ENCODE results near the gene FAHD1. TPM values are rescaled to one million over a fixed set of nuclear protein-coding genes. Genes with fewer than 3 reads are reported as not detected.
"Not testable (repeated sequence)": the region's sequence is repeated elsewhere in the genome, so short reads cannot be mapped to it uniquely, and the experiment has no call there.

FAHD1 gene
- total RNA-seq, 1 donor from 2014 or later = 81.7 TPM

DNA sequence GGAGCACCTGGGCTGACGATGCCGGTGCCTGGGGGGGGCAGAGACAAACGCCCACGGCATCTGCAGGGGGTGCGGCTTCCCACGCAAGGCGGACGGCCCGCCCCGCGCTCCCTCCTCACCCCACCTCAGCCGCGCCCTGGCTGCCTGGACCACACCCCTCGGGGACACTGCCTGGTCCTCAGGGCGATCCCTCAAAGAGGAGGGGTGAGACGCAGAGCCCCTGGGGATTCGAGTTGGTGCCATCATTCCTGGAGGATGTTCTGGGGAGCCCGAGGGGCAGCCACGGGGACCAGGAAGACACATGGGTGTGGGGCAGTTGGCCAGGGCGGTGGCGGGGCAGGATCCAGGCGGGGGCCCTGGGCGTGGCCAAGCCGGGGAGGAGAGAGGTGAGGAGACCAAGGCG lies 37.4 kb upstream of the FAHD1 start:
- DNase-seq (ENCODE audit: low read depth in 2 of 2) = no peak

DNA sequence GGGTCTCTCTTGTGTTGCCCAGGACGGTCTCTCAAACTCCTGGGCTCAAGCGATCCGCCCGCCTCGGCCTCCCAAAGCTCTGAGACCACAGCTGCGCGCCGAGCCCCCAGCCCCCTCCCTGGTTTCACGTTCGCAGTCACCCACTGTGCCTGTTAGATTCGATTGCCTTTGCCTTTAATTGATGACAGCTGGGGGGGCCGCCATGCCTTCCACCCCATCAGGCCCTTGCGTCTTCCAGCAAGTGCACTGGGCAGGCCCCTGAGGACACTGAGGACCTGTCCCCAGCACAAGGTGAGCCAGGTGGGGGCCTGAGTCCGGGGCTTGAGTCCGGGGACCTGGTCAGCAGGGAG lies 36.8 kb upstream of the FAHD1 start:
- no peak for DNase-seq (ENCODE audit: low read depth in 2 of 2)

DNA sequence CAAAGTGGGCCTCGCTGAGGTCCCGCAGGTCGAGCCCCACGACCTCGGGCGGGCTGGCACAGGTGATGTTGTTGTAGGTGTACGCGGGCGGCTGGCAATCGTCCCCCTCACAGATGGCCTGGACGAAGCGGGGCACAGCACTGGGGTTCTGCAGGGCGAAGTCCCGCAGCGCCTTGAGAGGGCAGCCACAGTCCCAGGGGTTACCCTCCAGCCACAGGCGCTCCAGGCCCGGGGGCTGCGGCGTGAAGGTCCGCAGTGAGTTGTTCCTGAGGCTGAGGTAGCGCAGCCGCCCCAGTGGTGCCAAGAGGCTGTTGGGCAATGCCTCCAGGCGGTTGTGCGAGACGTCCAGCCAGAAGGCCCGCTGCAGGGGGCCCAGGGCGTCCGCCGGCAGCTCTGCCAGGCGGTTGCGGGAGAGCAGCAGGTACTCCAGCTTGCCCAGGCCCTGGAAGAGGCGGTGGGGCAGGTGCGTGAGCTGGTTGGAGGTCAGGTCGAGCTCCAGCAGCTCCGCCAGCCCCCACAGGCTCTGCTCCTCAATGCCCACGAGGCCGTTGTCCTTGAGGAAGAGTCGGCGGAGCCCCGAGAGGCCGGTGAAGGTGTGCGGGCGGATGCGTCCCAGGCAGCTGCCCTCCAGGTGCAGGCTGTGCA lies 36.3 kb upstream of the FAHD1 start:
- no peak for DNase-seq (ENCODE audit: low read depth in 2 of 2)

DNA sequence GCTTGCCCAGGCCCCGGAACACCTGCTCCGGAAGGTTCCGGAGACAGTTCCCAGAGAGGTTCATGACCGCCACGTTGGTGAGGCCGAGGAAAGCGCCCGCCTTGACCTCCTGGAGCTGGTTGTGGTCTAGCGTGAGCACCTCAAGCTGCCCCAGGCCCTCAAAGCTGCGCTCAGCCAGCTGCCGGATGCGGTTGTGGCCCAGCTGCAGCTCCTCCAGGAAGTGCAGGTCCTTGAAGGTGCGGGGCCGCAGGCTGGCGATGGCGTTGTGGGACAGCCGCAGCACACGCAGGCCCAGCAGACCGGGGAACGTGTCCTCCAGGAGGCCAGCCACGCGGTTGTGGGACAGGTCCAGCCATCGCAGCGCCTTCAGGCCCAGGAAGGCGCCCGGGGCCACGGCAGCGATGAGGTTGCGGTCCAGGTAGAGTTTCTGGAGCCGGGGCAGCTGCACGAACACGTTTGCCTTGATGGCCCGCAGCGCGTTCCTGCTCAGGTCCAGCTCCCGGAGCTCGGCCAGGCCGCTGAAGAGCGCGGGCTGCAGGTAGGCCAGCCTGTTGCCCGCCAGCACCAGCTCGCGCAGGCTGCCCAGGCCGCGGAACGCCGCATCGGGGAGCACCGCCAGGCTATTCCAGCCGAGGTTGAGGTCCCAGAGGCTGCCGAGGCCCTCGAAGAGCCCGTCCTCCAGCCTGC lies 35.6 kb upstream of the FAHD1 start:
- DNase-seq (ENCODE audit: low read depth in 2 of 2) = no peak

DNA sequence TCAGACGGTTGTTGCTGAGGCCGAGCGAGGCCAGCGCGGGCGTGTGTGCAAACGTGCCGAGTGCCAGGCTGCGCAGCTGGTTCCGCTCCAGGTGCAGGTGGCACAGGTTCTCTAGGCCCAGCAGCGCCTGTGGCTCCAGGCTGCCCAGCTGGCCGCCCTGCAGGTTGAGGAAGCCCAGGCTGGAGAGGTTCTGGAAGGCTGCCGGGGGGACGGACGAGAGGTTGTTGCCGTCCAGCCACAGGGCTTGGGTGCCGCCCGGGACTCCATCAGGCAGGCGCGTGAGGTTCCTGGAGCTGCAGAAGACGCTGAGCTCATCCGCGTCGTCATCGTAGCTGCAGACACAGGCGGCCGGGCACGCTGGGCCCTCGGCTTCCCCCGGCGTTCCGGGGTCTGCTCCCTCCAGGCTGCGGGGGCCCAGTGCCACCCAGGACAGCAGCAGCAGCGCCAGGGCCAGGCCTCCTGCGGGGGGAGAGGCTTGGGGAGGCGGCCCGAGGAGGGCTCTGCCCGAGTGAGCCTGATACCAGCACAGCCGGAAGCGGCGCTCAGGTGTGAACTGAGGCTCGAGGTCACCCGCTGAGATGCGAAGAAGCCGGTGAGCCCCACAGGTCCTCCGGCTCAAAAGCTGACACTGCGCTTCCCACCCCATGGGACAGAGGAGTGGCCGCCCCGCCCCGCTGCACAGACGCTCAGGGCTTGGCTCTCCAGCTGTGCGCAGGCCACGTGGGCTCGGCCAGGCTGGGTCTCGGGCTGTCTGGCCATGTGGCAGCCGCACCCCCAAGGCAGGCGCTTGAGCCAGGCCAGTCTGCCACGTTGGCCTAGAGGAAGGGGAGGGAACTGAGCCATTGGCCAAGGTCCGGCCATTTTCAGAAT lies 34.8 kb upstream of the FAHD1 start:
- no peak for DNase-seq (ENCODE audit: low read depth in 2 of 2)

DNA sequence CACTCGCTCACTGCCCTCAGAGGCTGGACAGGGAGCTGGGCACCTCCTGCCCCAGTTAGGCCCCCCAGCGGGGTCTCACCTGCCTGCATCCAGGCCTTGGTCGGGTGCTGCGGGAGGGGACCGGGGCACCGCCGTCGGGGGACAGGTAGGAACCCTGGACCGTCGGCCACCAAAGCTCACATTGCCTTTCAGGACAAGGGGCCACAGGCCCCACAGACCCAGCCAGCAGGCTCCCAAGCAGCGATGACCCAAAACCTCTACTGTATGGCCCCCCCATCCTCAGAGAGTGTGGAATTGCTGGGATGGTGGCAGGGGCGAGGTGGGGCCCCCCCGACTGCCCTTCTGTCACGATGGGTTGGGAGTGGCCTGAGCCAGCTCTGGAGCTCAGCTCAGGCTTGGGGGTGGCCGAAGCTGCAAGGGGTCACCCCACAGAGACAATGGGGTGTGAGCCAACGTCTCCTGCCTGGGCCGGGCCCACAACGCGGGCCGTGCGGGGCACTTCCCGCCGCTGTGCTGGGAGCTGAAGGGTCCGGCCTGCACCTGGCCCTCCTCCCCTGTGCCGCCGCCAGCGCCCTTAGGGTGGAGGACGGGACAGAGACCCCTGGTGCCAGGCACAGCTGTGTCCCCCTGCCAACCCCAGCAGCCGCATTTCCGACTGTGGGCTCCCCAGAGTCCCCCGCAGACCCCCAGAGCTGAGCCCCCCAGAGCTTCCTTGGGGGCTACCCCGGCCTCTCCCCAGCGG lies 34.0 kb upstream of the FAHD1 start:
- DNase-seq (ENCODE audit: low read depth in 2 of 2) = no peak

DNA sequence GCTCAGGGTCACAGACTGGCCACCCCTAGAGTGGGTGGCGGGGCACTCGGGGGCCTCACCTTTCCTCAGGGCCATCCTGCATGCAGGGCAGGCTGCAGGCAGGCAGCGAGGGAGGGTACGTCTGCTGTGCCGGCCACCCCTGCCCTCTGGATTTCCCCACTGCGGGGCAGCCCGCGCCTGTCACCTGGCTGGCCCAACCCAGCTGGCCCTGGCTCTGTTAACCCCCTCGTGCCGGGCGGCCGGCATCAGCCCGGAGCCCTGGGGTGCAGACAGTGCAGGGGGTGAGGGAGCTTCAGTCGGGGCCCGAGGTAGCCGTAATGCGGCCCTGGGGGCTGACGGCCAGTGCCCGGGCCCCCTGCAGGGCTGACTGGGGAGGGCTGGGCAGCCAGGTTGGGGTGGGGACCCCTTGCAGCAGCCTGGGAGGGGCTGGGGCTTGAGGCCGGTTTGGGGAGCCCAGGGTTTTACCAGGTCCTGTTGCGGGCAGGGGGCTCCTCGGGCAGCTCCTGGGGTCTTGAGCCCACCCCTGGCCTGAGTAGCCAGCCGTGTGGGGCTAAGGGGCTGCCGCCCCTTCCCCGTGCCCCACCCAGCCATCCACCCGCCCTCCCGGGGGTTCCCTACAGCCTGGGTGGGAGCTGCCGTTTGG lies 33.3 kb upstream of the FAHD1 start, which contains the start of gene IGFALS:
Gene IGFALS (minus strand): TSS at position 128 of the 643 bp plus-strand sequence. CDS start 53 bp downstream, at position 75.
- no peak for DNase-seq (ENCODE audit: low read depth in 2 of 2)

DNA sequence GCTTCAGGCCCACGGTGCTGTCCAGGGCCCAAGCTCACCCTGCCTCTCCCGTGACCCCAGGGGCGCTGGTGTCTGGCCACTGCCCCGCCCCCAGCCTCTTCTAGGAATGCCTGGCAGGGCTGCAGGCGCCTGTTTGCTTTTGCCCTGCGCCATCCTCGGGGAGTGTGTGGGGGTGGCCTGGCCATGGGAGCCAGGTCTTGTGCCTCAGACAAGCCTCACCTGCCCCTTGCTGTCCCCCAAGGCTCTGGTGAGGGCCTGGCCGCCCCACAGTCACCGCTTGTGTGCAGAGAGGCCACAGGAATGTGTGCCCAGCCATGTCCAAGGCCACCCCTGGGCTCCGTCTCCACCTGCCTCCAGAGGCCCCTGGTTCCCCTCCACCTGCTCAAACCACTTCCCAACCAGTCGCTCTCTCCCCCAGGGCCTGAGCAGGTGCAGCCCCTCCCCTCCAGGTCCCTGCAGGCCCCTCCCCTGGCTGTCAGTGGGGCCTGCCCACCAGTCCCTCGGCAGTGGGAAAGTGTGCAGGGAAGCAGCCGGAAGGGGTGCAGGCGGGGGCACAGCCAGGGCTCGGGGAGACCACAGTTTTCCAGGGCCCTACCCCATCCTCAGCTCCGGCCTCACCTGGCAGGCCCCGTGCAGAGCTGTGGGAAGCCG lies 32.7 kb upstream of the FAHD1 start:
- no peak for DNase-seq (ENCODE audit: low read depth in 2 of 2)

DNA sequence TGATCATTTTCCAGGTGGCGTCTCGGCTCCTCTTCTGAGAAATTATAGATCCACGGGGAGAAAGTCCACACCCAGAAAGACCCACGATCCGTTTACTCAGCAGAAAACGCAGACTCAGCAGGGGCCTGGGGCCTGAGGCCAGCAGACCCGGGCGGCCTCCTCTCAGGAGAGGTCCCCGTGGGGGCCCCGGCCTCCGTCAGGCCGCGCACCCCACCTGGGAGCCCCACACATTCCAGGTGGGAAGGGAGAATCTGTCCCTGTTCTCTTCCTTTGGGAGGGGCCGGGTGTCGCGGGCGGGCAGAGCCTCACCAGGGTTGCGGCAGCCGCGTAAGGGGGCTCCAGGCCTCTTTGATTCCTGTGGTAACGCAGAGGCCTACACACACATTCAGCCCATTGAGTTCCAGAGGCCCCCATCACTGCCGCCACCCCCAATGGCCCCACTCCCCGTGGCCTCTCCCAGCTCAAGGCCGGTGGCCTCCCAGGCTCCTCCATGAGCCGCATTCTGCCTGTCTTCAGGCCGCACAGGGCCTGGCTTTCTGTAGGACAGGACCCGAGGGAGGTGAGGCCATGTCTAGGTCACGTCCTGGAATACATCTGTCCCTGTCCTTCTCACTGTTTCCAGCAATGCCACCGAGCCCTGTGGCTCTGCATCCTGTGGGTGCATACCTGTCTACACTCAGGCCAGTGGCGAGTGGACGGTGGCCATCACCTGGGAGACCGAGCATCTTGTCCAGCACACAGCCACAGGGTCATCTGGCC lies 31.9 kb upstream of the FAHD1 start:
- no peak for DNase-seq (ENCODE audit: low read depth in 2 of 2)

DNA sequence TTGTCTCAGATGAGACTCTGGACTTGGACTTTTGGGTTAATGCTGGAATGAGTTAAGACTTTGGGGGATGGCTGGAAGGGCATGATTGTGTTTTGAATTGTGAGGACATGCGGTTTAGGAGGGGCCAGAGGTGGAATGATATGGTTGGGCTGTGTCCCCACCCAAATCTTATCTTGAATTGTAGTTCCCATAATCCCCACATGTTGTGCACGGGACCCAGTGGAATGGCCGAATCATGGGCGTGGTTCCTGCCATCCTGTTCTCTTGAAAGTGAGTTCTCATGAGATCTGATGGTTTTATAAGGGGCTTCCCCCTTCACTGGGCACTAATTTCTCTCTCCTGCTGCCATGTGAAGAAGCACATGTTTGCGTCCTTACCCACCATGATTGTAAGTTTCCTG lies 27.7 kb upstream of the FAHD1 start:
- DNase-seq (ENCODE audit: low read depth in 2 of 2) = not testable (repeated sequence)

DNA sequence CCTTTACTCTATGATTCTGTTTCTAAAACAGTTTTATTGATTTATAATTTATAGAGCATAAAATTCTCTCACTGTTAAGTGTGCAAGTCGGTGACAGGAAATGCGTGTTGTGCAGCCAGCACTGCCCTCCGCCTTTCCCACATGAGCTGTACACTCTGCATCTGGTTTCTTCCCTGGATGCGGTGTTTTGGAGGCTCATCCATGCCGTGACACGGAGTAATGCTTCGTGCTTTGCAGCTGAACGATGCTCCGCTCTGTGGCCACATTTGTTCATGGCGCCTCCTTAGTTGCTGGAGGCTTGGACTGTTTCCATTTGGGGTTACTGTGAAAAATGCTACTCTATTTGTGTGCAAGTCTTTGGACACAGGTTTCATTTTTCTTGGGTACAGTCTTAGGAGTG lies 26.3 kb upstream of the FAHD1 start:
- DNase-seq (ENCODE audit: low read depth in 2 of 2) = no peak

DNA sequence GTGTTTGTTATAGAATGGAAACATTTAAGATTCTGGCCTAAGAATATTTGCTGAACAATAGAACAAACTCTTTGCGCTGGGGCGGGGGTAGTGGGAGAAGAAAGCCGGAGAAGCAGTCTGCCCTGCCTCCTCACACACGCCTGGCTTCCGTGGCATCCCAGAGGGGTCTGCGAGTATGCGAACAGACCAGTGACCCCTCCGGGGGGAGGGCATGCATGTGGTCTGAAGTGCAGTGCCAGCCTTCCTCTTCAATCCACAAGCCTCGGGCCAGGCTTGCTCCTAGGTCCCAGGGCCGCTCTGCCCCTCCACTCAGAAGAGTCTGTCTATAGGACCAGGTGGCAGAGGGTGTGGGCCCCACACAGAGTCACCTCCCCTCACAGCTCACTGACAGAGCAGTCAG lies 19.4 kb upstream of the FAHD1 start:
- DNase-seq (ENCODE audit: low read depth in 2 of 2) = no peak

DNA sequence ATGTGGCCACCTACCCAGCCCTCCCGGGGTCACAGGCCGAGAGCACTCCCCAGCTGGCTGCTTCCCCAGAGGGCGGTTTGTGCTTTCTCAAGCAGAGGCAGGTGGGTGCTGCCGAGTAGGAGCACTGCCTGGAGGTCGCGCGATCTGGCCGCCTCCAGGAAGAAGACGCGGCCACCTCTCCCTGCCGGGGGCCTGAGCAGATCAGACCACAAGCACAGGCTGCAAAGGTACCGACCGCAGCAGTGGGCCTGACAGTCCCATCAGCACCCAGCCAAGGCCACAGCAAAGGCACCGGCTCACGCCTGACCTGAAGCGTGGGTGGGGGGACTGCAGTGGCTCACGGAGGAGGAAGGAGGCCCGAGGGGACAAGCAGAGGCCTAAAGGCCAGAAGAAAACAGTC lies 18.3 kb upstream of the FAHD1 start:
- DNase-seq (ENCODE audit: low read depth in 2 of 2) = no peak

DNA sequence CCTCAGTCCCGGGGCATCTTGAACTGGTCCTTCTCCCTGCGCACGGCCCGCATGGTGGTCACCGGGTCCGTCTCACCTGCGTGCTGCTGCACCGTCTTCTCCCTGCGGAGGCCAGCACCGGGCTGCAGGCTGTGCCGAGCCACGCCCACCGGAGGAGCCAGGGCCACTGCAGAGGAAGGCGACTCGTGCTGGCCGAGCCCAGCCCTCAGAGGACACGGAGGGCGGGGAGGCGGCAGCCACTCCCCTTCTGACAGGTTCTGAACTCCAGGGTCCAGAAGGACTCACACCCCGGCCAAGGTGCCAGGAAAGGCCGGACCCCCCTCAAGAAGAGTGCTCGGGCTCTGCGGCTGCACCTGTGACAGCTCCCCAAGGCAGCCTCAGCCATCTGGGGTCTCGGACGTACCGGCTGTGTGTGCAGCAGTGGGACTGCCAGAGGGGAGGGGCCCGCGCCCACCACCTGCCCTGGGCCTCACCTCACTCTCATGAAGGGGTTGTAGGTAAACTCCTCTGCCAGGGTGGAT lies 17.7 kb upstream of the FAHD1 start:
- no peak for DNase-seq (ENCODE audit: low read depth in 2 of 2)

DNA sequence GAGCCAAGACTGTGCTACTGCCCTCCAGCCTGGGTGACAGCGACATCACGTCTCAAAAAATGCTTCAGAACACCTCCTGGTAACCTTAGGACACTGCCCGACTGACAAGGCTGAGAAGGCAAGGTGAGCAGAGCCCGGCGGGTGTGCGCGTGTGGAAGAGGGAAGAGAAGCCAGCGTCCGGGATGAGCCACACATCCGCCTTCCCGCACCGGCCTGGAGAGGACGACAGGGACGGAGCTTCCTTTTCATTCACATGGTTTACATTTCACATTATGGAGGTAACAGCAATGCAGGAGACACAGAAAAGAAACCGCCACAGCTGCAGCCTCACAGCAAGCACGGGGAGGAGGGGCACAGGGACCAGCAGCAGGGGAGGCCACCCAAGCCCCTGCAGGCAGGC lies 16.9 kb upstream of the FAHD1 start:
- DNase-seq (ENCODE audit: low read depth in 2 of 2) = no peak

DNA sequence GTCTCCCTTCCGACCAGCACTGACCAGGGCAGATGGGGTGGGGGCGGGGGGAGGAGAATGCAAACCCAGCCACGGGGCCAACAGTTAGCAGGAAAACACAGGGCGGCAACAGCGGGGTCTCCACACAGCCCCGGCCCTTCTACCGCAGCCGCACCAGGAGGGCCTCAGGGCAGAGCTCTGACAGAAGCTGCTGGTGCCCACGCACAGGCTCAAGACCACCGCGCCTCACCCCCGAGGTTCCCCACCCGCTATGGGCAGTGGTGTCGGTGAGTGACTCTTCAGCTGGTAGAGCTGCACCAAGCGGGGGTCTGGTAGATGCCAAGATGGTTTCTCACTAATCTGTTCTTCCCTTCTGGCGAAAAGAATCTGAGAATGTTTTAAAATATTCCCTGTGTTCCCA lies 16.5 kb upstream of the FAHD1 start:
- no peak for DNase-seq (ENCODE audit: low read depth in 2 of 2)

DNA sequence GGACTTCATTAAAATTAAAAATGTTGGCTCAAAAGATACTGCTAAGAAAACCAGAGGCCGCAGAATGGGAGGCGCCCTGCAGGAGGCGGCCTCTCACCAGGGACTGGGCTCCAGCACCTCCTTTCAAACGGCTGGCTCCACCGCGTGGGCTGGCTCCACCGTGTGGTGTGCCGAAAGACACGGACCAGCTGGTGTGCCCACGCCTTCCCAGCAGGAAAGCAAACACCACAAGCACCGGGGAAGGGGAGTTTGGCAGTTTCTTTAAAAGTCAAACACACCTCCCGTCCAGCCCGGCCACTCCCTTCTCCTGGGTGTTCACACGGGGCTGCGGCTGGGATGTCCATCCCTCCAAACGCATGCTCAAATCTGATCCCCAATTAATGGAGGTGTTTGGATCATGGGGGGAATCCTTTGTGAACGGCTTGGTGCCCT lies 14.3 kb upstream of the FAHD1 start:
- peak; percentile 53 to 82 for DNase-seq (ENCODE audit: low read depth in 2 of 2)

DNA sequence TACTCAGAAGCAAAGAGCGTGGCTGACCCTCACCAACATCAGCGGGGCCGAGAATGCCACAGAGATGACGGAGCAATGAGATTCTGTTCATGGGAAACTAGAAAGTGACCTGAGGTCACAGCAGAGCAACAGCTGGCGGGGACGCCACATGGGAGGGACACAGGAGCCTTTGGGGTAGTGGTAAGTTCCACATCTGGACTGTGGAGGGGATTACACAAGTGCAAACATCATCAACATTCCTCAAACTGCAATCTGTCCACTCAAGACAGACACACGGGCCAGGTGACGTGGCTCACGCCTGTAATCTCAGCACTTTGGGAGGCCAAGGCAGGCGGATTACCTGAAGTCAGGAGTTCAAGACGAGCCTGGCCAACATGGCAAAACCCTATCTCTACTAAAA lies 11.5 kb upstream of the FAHD1 start:
- no peak for DNase-seq (ENCODE audit: low read depth in 2 of 2)

DNA sequence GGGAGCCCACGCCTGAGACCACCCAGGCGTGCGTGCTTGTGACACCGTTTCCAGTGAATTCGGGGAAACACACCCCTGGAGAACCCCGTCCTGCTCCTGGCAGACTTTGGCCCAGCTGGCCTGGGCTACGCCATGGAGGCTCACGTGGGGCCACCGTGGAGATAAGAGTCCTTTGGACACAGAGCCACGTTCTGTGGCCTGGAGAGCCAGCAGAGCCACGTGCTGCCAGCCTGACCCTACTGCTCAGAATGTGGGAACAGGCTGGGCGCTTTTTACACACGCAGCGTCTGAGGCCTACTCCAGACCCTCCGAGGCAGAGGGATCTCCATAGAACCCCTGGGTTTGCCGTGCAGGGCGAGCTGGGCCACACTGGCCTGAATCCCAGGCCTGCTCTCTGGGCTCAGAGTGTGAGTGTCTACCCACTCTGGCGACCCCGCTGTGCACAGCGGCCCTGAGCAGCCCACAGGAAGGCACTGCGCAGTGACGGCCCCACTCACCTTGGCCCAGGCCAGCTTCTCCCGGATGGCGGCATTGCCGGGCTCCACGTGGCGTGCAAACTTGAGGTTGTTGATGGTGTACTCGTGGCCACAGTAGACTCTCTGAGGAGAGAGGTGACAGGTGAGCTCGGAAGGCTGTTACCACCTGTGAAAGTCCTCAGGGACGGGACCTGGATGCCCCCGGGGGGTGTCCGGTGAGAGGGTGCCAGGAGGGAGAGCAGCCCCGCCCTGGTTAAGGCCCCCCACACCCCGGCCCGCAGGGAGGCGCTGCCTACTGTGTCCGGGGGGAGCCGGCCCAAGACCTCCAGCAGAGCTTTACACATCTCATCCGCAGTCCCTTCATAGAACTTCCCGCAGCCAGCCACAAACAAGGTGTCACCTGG lies 10.4 kb upstream of the FAHD1 start:
- DNase-seq (ENCODE audit: low read depth in 2 of 2) = no peak

Measured in lung microvascular endothelial cell (primary cell).